Measurements from ENCODE around the gene TMEM179. TPM values are rescaled to one million over a fixed set of nuclear protein-coding genes. Genes with fewer than 3 reads are reported as not detected.
A peak's percentile ranks its signal among the peaks of the same experiment; 100 is the strongest.
"Not testable (repeated sequence)": the region's sequence is repeated elsewhere in the genome, so short reads cannot be mapped to it uniquely, and the experiment has no call there.

TMEM179 gene
- total RNA-seq, result 1 to 10 TPM in 2 of 4 donors, under 1 TPM in 1, not detected in 1; 0.54 to 3.1 (median 1.7) TPM

DNA sequence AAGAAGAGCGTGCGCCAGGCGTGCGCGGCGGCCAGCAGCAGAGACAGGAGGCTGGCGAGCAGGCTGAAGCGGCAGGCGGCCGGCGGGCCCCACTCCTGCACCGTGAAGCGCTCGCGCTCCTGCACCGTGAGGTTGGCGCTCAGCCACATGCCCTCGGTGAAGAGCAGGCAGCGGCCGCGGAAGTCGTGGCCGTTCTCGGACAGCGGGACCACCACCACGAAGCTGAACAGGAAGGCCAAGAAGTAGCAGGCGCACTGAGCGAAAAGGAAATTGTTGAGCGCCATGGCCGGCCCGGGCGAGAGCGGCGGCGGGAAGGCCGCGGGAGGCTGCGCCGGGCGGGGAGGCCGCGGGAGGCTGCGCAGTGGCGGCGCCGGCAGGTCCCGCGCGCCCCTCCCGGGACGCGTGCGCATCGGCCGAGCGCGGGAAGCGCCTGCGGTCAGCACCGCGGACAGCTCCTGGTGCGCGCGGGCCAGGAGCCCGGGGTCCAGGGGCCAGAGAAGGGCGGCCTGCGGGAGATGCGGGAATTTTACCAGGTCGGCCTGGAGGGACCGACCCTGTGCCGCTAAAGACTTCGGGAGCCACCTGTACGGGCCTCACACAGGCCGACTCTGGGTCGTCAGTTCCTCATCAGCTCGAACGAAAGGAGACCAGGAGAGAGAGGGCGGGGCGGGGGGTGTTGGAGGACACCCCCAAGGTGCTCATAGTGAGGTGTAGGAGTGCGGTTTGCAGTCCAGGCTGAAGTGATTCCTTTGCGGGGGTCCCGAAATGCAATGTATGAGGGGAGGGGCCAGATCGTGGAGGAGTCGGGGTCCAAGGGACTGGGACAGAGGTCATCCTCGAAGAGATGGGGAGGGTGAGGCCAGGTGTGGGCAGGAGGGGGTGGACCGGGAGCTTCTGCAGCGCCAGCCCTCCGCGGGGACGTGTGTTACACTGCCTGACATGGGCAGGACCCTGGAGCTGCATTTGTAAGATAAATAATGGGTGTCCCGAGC is at the start of gene TMEM179:
Gene TMEM179 (minus strand): TSS at position 315 of the 992 bp plus-strand sequence. CDS start 31 bp downstream, at position 284.
- peak in 1 of 3 donors; percentile 29 for DNase-seq
- H3K27me3 ChIP-seq, result peaks cover 0 to 15% of the 10 kb centered on the region in 2 donors
- no peak for TF ChIP-seq POLR2A (IDR thresholded peaks at IDR 0.05)
- TF ChIP-seq, protein P1, sequence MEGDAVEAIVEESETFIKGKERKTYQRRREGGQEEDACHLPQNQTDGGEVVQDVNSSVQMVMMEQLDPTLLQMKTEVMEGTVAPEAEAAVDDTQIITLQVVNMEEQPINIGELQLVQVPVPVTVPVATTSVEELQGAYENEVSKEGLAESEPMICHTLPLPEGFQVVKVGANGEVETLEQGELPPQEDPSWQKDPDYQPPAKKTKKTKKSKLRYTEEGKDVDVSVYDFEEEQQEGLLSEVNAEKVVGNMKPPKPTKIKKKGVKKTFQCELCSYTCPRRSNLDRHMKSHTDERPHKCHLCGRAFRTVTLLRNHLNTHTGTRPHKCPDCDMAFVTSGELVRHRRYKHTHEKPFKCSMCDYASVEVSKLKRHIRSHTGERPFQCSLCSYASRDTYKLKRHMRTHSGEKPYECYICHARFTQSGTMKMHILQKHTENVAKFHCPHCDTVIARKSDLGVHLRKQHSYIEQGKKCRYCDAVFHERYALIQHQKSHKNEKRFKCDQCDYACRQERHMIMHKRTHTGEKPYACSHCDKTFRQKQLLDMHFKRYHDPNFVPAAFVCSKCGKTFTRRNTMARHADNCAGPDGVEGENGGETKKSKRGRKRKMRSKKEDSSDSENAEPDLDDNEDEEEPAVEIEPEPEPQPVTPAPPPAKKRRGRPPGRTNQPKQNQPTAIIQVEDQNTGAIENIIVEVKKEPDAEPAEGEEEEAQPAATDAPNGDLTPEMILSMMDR (IDR thresholded peaks at IDR 0.05), result no peak
- H3K27ac ChIP-seq, result no peak within 1 kb of the TSS
- H3K4me3 ChIP-seq, result peak within 1 kb of the TSS in 1 of 4 donors; percentile 28
- no peaks in the 10 kb centered on the region for H3K9me3 ChIP-seq
- H3K36me3 ChIP-seq, result no peaks in the 10 kb centered on the region
- no peaks in the 10 kb centered on the region for H3K4me1 ChIP-seq

DNA sequence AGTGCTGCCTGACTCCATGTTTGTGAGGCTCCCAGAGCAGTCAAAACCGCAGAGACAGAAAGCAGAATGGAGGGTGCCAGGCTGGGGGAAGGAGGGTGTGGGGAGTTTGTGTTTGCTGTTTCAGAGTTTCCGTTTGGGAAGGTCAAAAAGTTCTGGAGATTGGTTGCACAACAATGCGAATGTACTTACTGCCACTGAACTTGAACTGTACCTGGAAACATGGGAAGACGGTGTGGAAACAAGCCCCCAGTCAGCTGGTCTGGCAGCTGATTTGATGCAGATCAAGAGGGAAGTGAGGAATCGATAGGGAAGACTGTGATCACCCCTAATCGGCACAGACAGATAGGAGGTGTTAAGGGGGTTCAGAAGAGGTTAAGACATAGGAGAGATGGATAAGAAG is 49.5 kb upstream of the TMEM179 start:
- H3K27ac ChIP-seq, result no peak overlapping the region
- no peaks in the 10 kb centered on the region for H3K36me3 ChIP-seq
- TF ChIP-seq, protein P1 (IDR thresholded peaks at IDR 0.05), result no peak
- TF ChIP-seq POLR2A (IDR thresholded peaks at IDR 0.05), result no peak
- peaks cover 0 to 24% (median 14%) of the 10 kb centered on the region in 4 donors for H3K4me1 ChIP-seq
- no peaks in the 10 kb centered on the region for H3K27me3 ChIP-seq
- DNase-seq, result peak in 1 of 3 donors; percentile 16
- H3K4me3 ChIP-seq, result no peak overlapping the region
- H3K9me3 ChIP-seq, result no peaks in the 10 kb centered on the region

DNA sequence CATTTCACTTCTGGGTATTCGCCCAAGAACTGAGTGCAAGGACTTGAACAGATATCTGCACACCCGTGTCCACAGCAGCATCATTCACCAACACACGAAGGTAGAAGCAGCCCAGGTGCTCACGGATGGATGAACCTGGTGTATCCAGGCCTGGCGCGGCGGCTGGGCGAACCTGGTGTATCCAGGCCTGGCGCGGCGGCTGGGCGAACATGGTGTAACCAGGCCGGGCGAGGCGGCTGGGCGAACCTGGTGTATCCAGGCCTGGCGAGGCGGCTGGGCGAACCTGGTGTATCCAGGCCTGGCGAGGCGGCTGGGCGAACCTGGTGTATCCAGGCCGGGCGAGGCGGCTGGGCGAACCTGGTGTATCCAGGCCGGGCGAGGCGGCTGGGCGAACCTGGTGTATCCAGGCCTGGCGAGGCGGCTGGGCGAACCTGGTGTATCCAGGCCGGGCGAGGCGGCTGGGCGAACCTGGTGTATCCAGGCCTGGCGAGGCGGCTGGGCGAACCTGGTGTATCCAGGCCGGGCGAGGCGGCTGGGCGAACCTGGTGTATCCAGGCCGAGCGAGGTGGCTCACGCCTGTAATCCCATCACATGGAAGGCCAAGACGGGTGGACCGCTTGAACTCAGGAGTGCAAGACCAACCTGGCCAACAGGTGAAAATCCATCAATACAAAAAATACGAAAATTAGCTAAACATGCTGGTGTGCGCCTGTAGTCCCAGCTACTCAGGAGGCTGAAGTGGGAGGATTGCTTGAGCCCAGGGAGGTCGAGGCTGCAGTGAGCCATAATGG is 48.8 kb upstream of the TMEM179 start:
- H3K36me3 ChIP-seq, H3K27me3 ChIP-seq, H3K4me3 ChIP-seq, H3K27ac ChIP-seq, H3K9me3 ChIP-seq: not testable (repeated sequence)
- DNase-seq, result peak in 1 of 3 donors; percentile 21
- peaks cover 0 to 18% (median 11%) of the 10 kb centered on the region in 4 donors for H3K4me1 ChIP-seq

DNA sequence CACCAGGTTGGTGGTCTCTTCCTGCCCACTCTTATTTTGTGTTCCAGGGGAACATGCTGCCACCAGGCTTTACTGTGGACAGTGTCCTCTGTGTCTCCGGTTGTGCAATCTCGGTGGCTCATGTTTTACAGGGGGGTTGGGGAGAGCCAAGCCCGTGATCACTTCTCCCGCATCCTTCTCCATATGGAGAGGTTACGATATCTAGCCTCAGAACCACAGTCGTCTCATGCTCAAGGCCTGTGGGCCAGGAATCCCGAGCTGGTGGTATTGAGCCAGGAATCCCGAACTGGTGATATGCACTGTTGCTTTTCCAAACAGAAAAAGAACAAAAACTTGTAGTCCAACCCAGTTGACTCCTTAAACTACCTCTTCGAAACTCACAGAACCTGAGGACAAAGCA is 47.8 kb upstream of the TMEM179 start:
- Histone ChIP-seq H3K4me3 (no peak overlapping the region), H3K27me3 (no peaks in the 10 kb centered on the region), H3K4me1 (peaks cover 0 to 18% (median 8%) of the 10 kb centered on the region in 4 donors), H3K27ac (no peak overlapping the region), H3K9me3 (no peaks in the 10 kb centered on the region), H3K36me3 (no peaks in the 10 kb centered on the region)
- no peak for DNase-seq
- no peak for TF ChIP-seq POLR2A (IDR thresholded peaks at IDR 0.05)
- TF ChIP-seq, protein P1 (IDR thresholded peaks at IDR 0.05), result no peak

DNA sequence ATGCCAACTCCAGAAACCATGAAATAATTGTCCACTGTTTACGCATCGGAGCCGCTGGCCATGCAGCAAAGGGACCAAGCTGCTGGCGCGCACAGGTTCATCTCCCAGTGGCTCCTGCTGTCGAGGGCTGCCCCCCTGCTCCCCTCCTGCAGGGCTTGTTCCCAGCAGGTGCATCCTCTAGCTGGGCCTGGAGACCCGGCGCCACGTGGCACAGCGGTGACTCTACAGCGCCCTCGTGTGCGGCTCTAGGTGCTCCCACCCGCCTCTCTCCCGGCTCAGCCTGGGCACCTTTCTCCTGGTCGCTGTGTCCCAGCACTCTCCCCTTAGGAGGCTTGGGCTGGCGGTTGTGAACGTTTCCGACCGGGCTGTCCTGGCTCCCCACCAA is 47.3 kb upstream of the TMEM179 start:
- Histone ChIP-seq H3K4me1 (peaks cover 0 to 18% (median 8%) of the 10 kb centered on the region in 4 donors), H3K36me3 (no peaks in the 10 kb centered on the region), H3K9me3 (no peaks in the 10 kb centered on the region), H3K27me3 (no peaks in the 10 kb centered on the region), H3K4me3 (no peak overlapping the region), H3K27ac (no peak overlapping the region)
- TF ChIP-seq, protein P1 (IDR thresholded peaks at IDR 0.05), result no peak
- TF ChIP-seq POLR2A (IDR thresholded peaks at IDR 0.05), result no peak
- DNase-seq, result no peak
